ENCODE measurements around the gene RAMP1.
A peak's percentile ranks its signal among the peaks of the same experiment; 100 is the strongest.

DNA sequence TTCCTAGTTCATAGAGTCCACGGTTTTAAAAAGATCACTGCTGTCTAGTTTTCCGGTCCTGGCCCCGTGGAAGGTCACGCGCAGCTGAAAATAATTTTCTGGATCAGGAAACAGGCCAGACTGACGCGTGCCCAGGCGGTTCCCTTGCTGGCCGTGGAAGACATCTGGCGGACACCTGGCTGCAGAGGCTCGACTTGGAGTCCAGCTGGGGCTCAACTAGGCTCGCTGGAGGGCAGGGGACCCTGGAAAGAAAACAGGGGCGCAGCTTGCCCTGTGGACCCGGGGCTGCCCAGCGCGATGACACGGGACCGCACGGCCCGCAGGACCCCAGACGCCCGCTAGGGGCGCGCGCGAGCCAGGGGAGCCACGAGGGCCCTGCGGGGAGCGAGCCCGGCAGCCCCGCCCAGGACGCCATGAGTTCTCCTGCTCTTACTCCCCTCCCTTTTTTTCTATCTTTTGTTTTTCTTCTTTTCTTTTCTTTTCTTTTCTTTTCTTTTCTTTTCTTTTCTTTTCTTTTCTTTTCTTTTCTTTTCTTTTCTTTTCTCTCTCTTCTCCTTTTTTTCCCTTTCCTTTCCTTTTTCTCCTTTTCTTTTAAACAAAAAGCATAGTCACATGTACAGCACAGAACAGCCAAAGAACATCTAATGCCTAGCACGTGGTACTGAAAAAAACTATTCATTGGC, 64.2 kb downstream of the RAMP1 start:
- TF ChIP-seq, protein P1, sequence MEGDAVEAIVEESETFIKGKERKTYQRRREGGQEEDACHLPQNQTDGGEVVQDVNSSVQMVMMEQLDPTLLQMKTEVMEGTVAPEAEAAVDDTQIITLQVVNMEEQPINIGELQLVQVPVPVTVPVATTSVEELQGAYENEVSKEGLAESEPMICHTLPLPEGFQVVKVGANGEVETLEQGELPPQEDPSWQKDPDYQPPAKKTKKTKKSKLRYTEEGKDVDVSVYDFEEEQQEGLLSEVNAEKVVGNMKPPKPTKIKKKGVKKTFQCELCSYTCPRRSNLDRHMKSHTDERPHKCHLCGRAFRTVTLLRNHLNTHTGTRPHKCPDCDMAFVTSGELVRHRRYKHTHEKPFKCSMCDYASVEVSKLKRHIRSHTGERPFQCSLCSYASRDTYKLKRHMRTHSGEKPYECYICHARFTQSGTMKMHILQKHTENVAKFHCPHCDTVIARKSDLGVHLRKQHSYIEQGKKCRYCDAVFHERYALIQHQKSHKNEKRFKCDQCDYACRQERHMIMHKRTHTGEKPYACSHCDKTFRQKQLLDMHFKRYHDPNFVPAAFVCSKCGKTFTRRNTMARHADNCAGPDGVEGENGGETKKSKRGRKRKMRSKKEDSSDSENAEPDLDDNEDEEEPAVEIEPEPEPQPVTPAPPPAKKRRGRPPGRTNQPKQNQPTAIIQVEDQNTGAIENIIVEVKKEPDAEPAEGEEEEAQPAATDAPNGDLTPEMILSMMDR (IDR thresholded peaks at IDR 0.05; ENCODE audit: low read depth, low read length, missing input control), result peak; percentile 82
- peak; percentile 62 to 80 for TF ChIP-seq RAD21 (IDR thresholded peaks at IDR 0.05)
- TF ChIP-seq, protein P2, sequence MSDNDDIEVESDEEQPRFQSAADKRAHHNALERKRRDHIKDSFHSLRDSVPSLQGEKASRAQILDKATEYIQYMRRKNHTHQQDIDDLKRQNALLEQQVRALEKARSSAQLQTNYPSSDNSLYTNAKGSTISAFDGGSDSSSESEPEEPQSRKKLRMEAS (IDR thresholded peaks at IDR 0.05), result no peak
- TF ChIP-seq RXRA (IDR thresholded peaks at IDR 0.05), result no peak
- TF ChIP-seq, protein P3, sequence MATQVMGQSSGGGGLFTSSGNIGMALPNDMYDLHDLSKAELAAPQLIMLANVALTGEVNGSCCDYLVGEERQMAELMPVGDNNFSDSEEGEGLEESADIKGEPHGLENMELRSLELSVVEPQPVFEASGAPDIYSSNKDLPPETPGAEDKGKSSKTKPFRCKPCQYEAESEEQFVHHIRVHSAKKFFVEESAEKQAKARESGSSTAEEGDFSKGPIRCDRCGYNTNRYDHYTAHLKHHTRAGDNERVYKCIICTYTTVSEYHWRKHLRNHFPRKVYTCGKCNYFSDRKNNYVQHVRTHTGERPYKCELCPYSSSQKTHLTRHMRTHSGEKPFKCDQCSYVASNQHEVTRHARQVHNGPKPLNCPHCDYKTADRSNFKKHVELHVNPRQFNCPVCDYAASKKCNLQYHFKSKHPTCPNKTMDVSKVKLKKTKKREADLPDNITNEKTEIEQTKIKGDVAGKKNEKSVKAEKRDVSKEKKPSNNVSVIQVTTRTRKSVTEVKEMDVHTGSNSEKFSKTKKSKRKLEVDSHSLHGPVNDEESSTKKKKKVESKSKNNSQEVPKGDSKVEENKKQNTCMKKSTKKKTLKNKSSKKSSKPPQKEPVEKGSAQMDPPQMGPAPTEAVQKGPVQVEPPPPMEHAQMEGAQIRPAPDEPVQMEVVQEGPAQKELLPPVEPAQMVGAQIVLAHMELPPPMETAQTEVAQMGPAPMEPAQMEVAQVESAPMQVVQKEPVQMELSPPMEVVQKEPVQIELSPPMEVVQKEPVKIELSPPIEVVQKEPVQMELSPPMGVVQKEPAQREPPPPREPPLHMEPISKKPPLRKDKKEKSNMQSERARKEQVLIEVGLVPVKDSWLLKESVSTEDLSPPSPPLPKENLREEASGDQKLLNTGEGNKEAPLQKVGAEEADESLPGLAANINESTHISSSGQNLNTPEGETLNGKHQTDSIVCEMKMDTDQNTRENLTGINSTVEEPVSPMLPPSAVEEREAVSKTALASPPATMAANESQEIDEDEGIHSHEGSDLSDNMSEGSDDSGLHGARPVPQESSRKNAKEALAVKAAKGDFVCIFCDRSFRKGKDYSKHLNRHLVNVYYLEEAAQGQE (IDR thresholded peaks at IDR 0.05), result no peak
- no peak for TF ChIP-seq YY1 (IDR thresholded peaks at IDR 0.05)
- TF ChIP-seq HNF4A (conservative IDR thresholded peaks at IDR 0.05), result peak in 1 of 2 donors; percentile 25
- no peak for TF ChIP-seq EGR1 (IDR thresholded peaks at IDR 0.05; ENCODE audit: low read depth in 2 of 2)

All from liver (tissue), 3 donors.